D721Med (cell line): Measurements from ENCODE around the gene F7.

Source experiments
- DNase-seq: peaks from one replicate; pipeline ENCODE4 v3.0.0; 2011; ENCODE audit warnings: low spot score; ENCODE audit not compliant: insufficient read length
- FAIRE-seq: peaks from 2 replicates; lab custom pipeline; 2011; peaks lifted over from hg19 to GRCh38; lab: Jason Lieb, UNC
- CTCF ChIP-seq: IDR thresholded peaks from 2 replicates; pipeline ENCODE4 v1.5.1; 2012; ENCODE audit warnings: mild to moderate bottlenecking, control low read depth; ENCODE audit not compliant: insufficient read depth; ENCODE audit errors: missing control alignments

F7 gene

GRCh38 chr13:113145911-113146598 lies 40.5 kb downstream of the F7 start:
- no peak for FAIRE-seq

GRCh38 chr13:113146750-113147149 lies 41.2 kb downstream of the F7 start:
- TF ChIP-seq CTCF = no peak
- no peak for FAIRE-seq
- DNase-seq = no peak

More at GRCh38 chr13:113145911-113146598, 40.5 kb downstream of the F7 start:
- TF ChIP-seq CTCF = no peak
- DNase-seq = no peak

- DNase-seq = no peak
- no peak for FAIRE-seq
- no peak for TF ChIP-seq CTCF
These were observed 41.6 kb downstream of the F7 start for GRCh38 chr13:113147206-113147605.

GRCh38 chr13:113148407-113148806 lies 42.8 kb downstream of the F7 start:
- no peak for FAIRE-seq
- no peak for TF ChIP-seq CTCF
- DNase-seq = no peak

DNA sequence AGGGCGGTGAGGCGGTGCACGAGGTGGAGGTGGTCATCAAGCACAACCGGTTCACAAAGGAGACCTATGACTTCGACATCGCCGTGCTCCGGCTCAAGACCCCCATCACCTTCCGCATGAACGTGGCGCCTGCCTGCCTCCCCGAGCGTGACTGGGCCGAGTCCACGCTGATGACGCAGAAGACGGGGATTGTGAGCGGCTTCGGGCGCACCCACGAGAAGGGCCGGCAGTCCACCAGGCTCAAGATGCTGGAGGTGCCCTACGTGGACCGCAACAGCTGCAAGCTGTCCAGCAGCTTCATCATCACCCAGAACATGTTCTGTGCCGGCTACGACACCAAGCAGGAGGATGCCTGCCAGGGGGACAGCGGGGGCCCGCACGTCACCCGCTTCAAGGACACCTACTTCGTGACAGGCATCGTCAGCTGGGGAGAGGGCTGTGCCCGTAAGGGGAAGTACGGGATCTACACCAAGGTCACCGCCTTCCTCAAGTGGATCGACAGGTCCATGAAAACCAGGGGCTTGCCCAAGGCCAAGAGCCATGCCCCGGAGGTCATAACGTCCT lies 43.4 kb downstream of the F7 start:
- DNase-seq = no peak
- FAIRE-seq = no peak
- no peak for TF ChIP-seq CTCF

- DNase-seq = no peak
- FAIRE-seq = no peak
- no peak for TF ChIP-seq CTCF
These were observed 44.3 kb downstream of the F7 start for GRCh38 chr13:113149711-113150549.
